ENCODE results near the gene DCST1.
A peak's percentile ranks its signal among the peaks of the same experiment; 100 is the strongest.

DCST1 gene

DNA sequence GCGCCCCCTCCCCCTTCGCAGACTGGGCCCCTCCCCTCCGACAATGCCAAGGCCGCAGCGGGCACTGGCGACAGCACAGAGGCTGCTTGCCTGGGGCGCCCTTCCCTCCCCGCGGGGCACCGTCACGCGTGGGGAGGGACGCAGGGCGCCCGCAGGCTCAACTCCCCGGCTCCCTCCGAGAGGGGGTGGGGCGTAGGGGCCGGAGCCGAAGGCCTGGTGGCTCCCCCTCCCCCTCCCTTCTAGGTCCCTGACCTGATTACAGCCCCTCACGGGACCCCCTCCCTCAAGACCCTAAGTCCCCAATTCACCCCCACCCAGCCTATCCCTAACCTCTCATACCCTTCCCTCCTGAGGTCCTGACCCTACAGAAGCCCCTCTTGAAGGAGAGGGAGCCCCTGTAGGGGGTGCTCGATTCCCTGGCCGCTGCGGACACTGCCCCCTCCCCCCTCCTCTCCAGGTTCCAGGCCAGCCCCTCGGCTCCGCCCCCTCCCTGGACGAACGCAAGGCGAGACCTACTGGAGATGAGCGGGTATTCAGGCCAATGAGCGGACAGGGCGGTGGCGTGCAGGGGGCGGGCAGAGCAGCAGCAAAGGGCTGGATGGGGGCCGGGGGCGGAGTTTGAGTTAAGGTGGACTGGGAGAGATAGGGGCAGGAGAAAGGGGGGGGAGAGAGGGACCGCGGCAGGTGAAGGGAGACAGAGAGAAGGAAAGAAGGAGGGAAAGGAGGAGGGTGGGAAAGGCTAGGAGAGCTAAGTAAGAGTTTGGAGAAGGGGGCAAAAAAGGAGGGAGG, 31.8 kb upstream of the DCST1 start:
- DNase-seq = peak; percentile 100

DNA sequence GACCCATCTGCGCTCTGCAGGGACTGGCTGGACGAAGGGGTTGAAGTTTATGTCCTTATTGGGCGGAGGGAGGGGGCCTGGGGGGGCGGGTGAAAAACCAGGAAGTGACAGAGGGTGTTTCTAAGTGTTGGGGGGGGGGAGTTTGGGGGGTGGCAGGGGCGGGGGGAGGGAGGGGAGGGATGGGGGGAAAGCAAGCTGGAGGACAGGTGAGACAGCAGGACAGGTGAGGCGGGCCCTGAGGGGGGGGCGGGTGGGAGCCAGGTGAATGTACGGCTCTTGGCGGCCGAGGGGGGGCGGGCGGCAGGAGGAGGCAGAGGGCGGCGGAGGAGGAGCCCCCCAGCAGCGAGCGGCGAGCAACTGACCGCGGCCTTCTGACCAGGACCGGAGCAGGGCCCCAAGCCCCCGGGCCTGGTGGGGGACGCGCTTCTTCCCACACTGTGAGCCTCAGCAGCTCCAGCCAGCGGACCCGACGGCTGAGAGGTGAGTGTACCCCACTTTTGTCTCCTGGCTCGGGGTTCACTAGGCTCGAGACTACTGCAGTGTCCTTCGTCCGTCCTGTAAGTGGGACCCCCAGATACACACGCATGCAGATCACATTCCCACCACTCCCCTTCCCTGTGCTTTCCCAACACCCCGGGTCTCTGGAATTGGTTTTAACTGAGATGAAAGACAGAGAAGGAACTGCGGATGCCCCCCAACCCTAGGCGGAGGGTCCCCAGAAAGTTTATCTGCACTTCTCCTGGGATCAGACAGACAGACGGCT, 31.0 kb upstream of the DCST1 start, which contains the start of gene ZBTB7B:
Gene ZBTB7B (plus strand): TSS at position 339 of the 763 bp plus-strand sequence. CDS start 11,859 bp downstream, outside the sequence.
- DNase-seq = peak; percentile 39

GRCh38 chr1:155003227-155003765, 30.3 kb upstream of the DCST1 start:
- DNase-seq = peak; percentile 54

DNA sequence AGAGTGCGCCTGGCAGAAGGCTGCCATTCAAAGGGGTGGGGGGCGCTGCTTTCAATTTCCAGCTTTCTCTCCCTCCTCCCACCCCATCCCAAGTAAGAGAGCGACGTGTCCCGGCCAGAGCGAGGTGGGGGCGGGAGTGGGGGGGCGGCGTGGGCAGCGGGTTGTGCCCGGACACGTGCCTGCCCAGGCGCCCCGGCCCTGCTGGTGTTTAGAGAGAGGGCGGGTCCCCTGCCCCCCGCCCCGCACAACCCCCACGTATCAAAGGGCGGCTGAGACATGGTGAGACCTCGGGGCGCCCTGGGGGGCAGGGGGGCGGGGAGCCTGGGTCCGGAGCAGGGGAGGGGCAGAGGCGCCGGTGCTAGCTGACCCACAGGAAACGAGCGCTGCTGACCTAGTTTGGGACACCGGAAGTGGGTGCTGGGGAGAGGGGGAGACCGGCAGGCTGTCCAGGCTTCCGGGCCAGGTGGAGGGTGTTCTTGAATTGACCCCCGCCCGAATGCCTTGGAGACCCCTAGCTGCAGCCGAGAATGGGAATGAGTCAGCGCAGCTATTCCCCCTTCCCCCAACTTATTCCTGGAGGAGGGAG, 29.8 kb upstream of the DCST1 start:
- DNase-seq = no peak

DNA sequence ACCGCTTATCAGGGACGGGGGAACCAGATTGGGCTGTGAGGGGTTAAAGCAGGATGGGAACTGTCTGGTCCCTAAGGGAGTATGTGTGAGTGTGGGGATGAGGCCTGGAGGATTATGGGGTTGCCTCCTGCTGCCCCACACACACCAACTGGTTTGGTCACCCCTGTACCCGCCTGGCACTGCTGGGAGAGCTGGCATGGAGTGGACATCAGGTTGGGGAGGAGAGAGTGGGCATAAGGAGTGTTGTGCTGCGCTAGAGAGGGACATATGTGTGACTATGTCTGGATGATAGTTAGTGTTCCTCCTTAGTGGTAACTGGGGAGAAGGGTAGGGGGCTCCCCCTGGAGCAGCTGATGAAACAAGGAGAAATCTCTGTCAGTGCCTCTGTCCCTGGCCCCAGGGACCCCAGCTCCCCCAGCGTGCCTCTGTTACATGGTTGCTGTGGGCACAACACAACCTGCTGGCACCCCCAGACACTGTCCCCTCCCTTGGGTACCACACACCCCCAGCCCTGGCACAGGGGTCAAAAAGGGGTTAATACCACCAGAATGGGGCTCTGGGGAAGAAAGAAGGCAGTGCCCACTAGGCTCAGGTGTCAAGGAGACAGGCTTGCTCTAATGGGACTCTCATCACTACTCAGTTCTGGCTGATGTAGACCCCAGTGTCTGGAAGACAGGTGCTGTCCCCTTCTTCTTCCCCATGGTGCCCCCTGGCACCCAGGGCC, 29.1 kb upstream of the DCST1 start:
- peak; percentile 15 for DNase-seq

GRCh38 chr1:155005076-155006011, 28.3 kb upstream of the DCST1 start:
- no peak for DNase-seq

- DNase-seq = no peak
Observed at GRCh38 chr1:155006601-155007101, 27.0 kb upstream of the DCST1 start.

DNA sequence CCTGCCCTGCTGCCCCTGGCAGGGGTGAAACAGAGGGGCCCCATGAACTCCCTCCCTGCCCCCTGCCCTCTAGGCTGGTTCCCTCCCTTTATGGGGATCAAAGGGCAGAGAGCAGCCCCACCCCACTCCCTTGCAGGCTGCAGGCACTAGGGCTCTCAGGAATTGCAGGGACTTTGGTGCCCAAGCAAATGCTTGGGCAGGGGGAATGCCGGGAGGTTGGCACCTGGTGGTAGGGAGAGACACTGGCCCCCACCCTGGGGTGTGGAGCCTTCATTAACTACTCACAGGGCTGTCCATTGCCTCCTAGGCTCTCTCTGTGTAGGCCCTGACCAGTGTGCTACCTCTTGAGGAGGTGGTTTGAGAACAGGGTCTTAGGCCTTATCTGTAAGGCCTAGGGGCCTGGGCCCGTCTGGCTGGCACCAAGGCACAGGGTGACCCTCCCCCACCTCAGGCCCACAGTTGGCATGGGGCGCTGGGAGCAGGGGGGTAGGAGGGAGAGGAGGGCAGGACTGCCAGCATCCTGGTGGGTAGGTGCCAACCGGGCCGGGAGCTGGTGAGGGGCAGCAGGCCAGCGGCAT, 26.3 kb upstream of the DCST1 start:
- no peak for DNase-seq

- DNase-seq = no peak
Observed at GRCh38 chr1:155008015-155008941, 25.3 kb upstream of the DCST1 start.

DNA sequence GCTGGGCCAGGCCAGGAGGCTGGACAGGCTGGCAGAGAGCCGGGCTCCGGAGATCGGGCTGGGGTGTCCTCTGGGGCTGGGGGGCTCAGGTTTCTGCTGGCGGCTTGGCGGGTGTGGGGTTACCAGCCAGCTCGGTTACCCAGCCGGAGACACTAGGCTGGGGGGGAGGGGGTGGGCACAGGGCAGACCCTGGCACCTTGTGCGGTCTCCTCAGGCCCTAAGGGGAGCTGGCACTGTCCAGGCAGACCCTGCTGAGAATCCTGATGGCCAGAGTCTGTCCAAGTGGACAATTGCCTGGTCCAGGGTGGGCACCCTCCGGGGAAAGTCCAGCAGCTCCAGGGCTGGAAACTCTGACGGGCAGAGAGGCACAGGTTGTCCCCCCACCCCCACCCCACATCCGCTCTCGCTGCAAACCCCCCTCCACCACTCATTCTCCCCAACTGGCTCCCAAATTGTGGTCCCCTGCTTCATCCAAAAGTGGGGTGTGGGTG, 24.4 kb upstream of the DCST1 start:
- DNase-seq = no peak

- DNase-seq = no peak
Observed at GRCh38 chr1:155009742-155010141, 23.9 kb upstream of the DCST1 start.

- no peak for DNase-seq
Observed at GRCh38 chr1:155010211-155010918, 23.3 kb upstream of the DCST1 start.

DNA sequence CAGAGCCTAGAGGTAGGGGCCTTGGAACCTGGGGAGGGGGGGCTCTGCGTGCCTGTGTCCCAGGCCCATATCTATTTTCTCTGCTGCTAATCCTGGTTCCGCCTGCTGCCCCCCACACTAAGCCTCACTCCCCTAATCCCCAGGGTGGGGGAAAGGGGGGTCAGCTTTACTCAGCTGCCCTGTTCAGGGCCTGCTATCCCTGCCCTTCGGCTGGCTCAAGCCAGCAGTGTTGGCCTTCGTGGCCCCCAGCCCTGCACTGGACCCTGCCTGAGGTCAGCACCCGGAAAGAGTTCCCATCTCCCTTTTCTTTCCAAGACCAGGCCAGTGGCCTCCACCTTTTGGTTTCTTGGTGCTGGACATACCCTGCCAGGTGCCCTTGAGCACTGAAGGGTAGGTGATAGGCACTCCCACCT, 22.6 kb upstream of the DCST1 start:
- DNase-seq = no peak

DNA sequence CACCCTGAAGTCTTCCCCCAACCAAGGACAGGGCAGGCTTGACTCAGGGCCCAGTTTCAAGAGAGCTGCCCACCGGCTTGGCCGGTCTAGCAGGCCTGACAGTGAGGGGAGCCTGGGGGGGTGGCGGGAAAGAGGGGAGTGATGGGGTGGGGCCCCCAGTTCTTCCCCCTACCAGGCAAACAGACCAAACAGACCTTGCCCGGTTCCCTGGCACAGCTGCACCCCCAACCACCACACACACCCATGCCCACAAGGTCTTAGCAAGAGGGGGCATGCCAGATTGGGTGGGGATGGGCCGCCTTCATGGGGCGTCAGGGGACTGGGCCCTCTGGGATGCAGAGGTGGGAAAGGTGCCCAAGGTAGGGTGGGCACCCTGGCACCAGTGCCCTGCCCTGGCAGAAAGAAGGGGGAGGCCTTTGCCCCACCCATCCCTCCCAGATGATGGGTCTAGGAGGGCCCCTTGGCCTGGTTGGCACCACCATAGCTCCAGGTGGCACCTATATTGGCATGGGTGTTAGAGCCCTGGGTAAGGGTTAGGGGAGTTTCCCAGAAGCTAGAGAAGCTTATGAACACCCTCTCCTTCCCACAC, 22.1 kb upstream of the DCST1 start:
- no peak for DNase-seq

- peak; percentile 70 for DNase-seq
Observed at GRCh38 chr1:155012026-155012546, 21.5 kb upstream of the DCST1 start.

DNA sequence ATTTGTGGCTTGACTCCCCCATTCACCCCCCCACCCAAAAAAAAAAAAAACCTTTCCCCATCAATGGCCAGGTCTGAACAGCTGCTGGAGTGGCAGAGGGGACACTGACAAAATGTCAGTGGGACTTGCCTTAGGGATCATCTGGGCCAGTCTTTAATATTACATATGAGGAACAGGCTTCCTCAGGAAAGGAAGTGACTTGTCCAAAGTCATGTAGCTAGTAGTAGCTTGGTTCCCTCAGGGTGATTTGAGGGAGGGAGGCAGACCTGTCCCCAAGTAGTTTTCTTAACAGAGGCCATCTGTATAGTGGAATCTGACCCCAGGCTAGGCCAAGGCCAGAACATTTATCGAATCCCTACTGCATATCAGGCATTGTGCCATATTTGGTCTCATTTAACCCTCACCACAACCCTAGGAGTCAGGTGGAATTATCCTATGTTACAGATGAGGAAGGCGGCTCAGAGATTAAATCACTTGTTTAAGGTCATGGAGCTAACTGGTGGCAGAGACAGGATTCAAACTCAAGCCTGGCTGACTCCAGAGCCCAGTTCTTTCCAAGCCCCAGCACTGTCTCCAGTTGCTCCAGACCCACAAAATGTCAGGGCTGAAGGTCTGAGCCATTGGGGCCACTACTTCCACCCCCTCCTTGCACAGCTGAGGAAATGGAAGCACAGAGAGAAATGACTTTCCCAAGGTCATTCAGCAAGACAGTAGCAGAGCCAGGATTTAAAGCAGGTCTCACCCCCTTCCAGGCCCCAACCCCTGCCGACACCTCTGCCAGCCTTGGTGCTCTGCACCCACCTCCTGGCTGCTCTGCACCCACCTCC, 20.6 kb upstream of the DCST1 start:
- DNase-seq = no peak

DNA sequence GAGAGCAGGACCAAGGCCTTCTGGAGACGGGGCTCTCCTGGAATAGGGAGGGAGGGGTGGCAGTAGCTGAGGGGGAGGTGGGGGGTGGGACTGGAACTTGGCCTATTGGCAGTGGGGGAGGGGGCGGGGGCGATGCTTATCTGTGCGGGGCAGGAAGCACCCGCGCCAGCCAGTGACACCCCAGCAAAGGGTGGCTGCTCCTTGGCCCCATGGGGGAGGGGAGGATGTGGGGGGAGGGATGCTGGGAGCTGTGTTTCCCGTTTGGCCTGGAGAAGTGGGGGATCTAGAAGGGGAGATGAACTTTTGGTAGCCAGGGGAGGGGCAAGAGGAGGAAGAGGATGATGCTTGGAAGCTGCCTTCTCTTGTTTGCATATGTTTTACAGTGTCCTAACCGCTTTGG, 20.0 kb upstream of the DCST1 start:
- DNase-seq = no peak
